Glomerular visceral epithelial cell (primary cell): ENCODE data around the gene DNAH12.

ENCODE experiments used
- DNase-seq: peaks from one replicate; pipeline ENCODE4 v3.0.0-alpha.2; 2016; ENCODE audit errors: extremely low spot score

DNAH12 gene

GRCh38 chr3:57544181-57545125, at the start of gene DNAH12:
Gene DNAH12, minus strand, starts transcription at chr3:57544344. Its CDS starts 1,474 bp downstream, at chr3:57542870.
- DNase-seq, result peak; percentile 68

- DNase-seq, result no peak
Observed at GRCh38 chr3:57592306-57592705, 48.2 kb upstream of the DNAH12 start.

- no peak for DNase-seq
Observed at GRCh38 chr3:57587905-57588304, 43.8 kb upstream of the DNAH12 start.

- no peak for DNase-seq
Observed at GRCh38 chr3:57586778-57587177, 42.6 kb upstream of the DNAH12 start.

- no peak for DNase-seq
Observed at GRCh38 chr3:57583544-57583943, 39.4 kb upstream of the DNAH12 start.

- peak; percentile 7 for DNase-seq
Observed at GRCh38 chr3:57582474-57583168, 38.5 kb upstream of the DNAH12 start.

- DNase-seq, result no peak
Observed at GRCh38 chr3:57577801-57578200, 33.7 kb upstream of the DNAH12 start.

GRCh38 chr3:57575966-57576626, 32.0 kb upstream of the DNAH12 start:
- no peak for DNase-seq

GRCh38 chr3:57572096-57572495, 28.0 kb upstream of the DNAH12 start:
- no peak for DNase-seq

- DNase-seq, result no peak
Observed at GRCh38 chr3:57570878-57571277, 26.7 kb upstream of the DNAH12 start.

- DNase-seq, result no peak
Observed at GRCh38 chr3:57569859-57570450, 25.8 kb upstream of the DNAH12 start.

GRCh38 chr3:57559526-57559925, 15.4 kb upstream of the DNAH12 start:
- DNase-seq, result peak; percentile 11

GRCh38 chr3:57557085-57557537, 13.0 kb upstream of the DNAH12 start:
- DNase-seq, result peak; percentile 37

GRCh38 chr3:57556459-57557084, 12.4 kb upstream of the DNAH12 start:
- peak; percentile 25 for DNase-seq

GRCh38 chr3:57555738-57556458, 11.8 kb upstream of the DNAH12 start, which contains the start of gene PDE12:
Gene PDE12, plus strand, starts transcription at chr3:57556274. Its CDS starts 106 bp downstream, at chr3:57556380.
- peak; percentile 88 for DNase-seq

GRCh38 chr3:57555306-57555705, 11.2 kb upstream of the DNAH12 start:
- no peak for DNase-seq

- DNase-seq, result no peak
Observed at GRCh38 chr3:57546616-57547015, 2.5 kb upstream of the DNAH12 start.

- DNase-seq, result no peak
Observed at GRCh38 chr3:57545636-57546268, 1.6 kb upstream of the DNAH12 start.

- no peak for DNase-seq
Observed at GRCh38 chr3:57538465-57538864, 5.7 kb downstream of the DNAH12 start.

- no peak for DNase-seq
Observed at GRCh38 chr3:57530071-57530608, 14.0 kb downstream of the DNAH12 start.
